ENCODE data around the gene PPIH.
"Not testable (repeated sequence)": the region's sequence is repeated elsewhere in the genome, so short reads cannot be mapped to it uniquely, and the experiment has no call there.

PPIH gene

DNA sequence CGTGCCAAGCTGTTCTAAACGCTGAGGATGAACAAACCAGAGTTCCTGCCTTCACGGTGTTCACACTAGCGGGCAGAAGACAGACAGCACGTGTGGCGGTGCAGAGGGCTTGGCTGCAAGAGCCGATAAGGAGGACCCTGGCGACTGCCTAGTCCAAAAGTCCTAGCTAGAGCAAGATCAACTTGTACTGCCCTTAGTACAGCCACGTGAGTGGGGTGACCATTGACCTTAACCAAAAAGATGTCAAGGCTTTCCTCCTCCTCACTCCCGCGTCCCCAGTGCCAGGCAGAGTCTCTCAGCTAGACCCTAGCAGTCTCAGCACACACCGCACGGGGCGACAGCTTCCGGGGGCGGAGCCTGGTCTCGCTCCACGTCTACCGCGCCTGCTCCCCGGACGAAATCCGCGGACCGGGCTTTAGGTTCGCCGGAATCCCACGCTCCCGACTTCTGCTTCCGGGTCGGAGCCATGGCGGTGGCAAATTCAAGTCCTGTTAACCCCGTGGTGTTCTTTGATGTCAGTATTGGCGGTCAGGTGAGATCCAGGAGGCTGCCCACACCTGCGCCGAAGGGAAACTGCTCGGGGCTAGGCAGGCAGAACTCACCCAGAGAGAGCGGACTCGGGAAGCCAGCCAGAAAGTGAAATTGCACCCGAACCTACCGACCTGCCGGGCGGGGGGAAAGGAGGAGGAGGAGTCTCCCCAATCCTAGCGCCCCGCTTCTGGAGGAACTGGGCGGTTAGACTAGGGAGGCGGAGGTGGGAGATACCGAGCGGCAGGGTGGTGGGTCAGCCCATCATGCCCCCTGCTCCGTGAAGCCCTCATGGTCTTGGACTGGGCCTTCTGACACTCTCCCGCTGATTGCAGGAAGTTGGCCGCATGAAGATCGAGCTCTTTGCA, at the start of gene PPIH:
Gene PPIH, plus strand, starts transcription at position 443 of the 896 bp plus-strand sequence. Its CDS starts 24 bp downstream, at position 467.
- peak; percentile 82 for DNase-seq

DNA sequence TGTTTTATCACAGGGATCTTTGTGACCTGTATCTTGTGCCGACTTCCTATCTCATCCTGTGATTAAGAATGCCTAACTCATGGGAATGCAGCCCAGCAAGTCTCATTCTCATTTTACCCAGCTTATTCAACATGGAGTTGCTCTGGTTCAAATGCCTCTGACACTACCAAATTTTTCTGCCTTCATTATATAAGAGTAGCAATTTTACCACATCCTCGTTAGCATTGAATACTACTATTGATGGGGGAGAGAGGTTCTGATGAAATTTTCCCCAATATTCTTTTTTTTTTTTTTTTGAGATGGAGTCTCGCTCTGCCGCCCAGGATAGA, 44.5 kb upstream of the PPIH start:
- no peak for DNase-seq

DNA sequence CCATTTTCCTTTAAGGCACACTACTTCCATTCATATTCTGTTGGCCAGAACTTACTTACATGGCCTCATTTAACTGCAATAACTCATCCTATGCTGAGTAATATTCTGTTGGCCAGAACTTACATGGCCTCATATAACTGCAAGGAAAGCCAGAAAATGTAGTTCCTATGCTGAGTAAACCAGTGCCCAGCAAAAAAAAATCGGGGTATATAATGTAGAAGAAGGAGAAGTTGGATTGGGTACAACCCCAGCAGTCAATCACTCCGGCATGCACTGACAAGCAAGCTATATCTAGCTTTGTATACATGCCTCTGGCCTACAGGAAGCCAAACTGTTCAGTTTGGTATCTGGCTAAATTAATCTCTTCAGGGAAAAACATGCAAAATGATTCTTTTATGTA, 39.4 kb upstream of the PPIH start:
- DNase-seq = no peak

DNA sequence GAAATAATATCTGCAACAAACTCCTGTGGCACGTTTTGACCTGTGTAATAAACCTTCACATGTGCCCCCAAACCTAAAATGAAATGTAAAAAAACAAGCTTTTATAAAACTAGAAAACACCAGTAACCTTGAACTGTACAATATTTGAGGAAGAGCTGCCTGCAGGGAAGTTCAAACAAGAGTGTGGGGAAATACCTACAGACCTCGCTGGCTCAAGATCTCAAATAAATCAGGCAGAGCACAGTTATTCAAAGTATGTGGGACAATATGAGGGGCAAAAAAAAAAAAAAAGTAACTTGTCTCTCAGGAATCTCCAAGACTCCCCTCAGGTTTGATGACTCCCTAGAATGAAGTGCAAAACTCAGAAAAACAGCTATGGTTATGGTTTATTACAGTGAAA, 37.9 kb upstream of the PPIH start:
- DNase-seq = no peak

DNA sequence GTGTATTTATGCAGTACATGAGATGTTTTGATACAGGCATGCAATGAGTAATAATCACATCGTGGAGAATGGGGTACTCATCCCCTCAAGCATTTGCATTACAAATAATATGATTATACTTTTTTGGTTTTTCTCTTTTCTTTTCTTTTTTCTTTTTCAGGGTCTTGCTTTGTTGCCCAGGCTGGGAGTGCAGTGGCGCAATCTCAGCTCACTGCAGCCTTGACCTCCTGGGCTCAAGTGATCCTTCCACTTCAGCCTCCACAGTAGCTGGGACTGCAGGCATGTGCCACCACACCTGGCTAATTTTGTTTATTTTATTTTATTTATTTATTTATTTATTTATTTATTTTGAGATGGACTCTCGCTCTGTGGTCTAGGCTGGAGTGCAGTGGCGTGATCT, 37.0 kb upstream of the PPIH start:
- not testable (repeated sequence) for DNase-seq

DNA sequence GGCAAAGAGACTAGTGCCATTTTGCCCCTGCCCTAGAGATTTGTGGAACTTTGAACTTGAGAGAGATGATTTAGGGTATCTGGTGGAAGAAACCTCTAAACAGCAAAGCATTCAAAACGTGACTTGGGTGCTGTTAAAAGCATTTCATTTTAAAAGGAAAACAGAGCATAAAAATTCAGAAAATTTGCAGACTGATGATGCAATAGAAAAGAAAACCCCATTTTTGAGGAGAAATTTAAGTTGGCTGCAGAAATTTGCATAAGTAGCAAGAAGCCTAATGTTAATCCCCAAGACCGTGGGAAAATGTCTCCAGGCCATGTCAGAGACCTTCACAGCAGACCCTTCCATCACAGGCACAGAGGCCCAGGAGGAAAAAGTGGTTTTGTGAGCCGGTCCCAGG, 31.0 kb upstream of the PPIH start:
- DNase-seq = not testable (repeated sequence)

DNA sequence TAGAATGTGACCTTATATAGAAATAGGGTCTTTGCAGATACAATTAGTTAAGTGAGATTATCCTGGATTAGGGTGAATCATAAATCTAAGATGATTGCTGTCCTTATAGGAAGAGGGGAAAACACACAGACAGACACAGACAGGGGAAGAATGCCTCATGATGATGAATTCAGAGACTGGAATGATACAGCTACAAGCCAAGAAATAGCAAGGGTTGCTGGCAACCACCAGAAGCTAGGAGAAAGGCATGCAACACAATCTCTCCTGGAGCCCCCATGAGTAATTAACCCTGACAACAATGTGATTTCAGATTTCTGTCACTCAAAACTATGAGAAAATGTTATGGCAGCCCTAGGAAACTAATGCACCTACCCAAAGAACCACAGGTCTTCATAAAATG, 19.1 kb upstream of the PPIH start:
- DNase-seq = no peak

DNA sequence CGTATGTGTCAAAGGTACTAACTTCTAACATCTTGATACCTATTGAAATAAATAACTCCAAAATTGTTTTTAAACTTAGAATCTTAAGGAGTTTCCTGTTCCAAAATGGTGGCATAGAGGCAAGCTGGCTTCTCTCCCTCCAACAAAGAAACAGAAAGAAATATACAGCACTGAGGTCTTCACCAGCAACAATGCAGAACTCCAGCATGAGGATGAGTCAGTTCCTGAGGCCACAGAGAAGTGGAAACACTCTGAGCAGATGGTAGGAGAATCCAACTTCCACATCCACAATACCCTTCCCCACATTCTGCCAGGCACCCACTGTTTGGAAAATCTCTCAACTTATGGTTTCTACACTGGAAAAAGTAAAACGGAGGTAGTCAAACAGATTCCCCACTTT, 12.2 kb upstream of the PPIH start:
- DNase-seq = no peak

DNA sequence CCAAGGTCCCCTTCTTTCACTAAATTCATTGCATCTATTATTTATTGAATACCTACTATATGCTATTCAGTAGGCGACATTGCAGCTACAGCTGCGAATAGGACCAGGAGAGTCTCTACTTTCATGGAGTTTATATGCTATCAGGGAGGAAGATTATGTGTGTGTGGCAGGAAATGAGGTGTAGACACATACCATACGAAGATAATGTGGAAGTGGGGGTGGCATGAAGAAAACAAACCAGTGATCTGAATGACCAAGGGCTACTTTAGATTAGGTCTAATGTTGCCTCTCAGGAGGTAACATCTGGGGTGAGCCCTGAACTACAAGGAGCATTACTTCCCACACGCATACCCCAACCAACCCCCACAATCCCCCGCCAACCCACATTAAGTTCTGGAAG, 1.0 kb upstream of the PPIH start:
- no peak for DNase-seq

DNA sequence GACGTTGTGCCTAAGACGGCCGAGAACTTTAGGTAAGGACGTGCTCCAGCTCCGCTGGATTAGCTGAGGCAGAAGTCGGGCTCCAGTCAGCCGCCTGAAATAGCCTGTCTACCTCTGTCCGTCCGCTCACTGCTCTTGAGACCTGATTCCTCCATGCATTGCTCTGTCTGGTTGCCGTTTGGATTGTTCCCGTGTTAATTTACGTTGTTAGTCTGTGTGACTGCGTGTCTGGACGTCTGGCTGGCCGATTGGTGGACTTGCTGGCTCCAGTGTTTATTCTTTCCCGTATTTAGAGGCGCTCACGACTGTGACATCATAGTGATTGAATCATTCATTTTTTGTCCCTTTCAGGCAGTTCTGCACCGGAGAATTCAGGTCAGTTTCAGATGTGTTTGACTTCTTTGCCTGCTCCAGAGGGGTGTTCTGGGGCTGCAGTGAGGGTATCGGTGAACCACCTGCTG, 684 bp downstream of the PPIH start:
- no peak for DNase-seq

DNA sequence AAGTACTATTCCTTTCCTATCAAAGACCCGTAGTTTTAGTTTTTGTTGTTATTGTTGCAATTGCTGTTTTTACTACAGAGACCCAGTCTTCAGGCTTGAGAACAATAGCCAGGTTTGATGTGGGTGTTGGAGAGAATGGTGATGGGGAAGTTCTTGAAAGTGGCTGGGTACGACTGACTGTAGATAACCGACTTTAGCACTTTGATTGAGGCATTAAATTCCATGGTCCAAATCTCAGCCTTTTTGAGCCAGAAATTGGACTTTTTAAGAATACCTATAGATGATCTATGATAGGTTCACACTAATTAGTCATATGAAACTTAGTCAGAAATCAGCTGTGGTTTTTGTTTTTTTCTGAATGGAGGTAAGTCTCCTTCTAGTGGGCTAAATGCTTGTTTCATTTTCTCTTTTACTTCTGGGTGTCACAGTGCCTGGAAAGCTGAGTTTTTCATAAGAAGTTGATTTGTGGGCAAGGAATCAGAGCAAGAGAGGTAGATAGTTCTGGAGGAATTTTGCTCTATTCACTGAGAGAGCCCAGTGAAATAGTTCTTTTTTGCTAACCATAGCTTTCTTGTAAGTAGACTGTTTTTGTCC, 2.8 kb downstream of the PPIH start:
- DNase-seq = no peak

DNA sequence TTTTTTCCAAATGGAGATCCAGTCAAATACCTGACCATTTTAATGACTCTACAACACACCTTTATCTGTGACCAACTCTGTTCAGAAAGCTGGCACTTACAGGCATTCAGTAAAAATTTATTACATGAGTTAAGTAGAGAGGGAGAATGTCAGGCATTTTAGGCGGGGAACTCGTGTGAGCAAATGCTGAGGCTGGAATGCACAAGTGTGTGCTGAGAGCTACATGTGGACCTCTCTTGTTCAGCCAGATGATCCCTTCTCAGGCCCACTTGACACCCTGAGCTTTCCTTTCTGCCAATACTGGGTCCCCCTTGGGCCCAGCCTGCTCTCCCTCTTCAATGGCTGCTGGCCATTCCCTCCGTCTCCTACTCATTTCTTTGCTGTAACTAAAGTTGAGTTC, 11.7 kb downstream of the PPIH start:
- DNase-seq = no peak

DNA sequence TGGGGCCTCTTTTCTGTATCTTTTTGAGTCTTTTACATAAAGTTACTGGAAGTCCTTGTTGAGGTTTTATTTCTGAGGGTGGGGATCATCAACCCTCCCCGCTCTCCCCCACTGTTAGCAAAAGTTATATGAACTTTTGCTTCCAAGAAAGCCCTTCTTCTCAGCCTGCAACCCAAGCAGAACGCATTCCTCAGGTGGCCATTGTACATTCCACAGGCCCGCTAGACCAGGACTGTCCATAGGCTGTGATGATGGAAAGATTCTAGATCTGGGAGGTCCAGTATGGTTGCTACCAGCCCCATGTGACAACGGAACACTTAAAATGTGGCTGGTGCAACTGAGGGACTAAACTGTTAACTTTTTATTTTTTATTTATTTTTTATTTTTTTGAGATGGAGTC, 12.2 kb downstream of the PPIH start:
- no peak for DNase-seq

DNA sequence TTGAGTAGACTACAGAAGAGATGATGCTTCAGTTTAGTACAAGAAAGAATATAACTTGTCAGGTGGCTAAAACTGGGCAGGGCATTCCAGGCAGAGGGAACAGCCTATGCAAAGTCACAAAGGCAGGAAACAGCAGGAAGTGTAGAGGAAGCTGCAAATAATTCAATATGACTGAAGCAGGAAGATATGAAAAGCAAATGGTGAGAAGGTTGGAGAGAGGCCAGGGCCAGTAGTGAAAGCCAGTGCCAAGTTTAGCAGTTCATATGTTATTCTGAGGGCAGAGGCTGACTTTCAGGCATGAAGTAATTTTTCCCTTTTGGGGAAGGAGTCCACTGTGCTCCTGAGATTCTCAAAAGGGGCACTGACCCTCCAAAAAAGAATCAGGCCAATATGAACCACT, 16.0 kb downstream of the PPIH start:
- no peak for DNase-seq

DNA sequence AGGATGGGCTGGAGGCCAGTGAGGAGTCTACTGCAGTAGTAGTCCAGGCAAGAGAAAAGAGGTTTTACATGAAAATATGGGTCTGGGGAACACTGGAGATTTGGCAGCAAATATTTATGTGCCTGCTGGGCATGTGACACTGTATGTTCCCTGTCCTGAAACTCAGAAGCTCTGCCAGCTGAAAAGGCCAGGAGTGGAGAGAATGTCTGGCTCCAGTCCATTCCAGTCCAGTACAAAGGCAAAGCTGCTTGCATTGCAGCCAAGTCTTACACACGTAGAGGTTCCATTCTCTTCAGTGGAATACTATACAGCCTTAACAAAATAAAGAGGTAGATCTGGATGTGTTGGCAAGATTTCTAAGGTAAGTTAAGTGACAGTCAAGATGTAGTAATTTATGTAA, 16.5 kb downstream of the PPIH start:
- DNase-seq = no peak

DNA sequence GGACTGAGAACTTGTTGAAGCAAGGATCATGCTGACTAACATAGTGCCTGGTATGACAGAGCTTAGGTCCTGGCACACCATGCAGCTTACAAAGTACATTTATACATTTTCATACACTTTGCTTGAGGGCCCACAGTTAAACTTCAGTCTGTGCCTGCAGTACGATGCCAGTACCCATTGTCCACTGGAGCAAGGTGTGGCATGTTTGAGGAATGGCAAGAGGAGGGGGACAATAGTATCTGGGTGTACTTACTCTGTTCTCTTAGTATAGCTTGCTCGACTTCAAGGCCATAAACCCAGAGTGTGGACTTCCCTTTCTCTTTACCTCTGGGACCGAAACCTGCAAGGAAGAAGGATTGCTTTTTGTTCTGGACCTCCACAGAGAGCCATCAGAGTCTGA, 17.2 kb downstream of the PPIH start:
- no peak for DNase-seq

DNA sequence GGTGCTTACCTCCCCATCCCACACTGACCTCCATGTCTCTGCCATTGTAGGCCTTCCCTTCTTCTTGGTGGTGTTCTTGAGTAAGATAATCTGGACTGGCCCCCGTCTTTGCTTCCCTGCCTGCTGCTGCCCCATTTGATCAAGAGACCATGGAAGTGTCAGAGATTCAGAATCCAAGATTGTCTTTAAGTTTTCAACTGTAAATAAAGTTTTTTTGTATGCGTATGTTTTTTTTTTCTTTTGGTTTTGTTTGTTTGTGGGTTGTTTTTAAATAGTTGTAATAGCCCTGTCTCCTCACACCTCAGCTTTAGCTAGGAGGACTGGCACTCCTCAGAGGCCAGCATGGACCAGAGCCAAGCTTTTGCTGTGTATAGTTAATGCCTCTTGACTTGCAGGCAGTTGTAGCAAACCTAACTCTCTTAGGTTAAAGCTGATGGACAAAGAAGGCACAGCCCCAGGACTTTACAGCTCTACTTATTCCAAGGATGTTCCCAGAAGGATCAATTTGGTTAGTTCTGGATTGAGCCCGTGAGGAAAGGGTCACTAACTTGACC, 18.4 kb downstream of the PPIH start:
- DNase-seq = no peak

DNA sequence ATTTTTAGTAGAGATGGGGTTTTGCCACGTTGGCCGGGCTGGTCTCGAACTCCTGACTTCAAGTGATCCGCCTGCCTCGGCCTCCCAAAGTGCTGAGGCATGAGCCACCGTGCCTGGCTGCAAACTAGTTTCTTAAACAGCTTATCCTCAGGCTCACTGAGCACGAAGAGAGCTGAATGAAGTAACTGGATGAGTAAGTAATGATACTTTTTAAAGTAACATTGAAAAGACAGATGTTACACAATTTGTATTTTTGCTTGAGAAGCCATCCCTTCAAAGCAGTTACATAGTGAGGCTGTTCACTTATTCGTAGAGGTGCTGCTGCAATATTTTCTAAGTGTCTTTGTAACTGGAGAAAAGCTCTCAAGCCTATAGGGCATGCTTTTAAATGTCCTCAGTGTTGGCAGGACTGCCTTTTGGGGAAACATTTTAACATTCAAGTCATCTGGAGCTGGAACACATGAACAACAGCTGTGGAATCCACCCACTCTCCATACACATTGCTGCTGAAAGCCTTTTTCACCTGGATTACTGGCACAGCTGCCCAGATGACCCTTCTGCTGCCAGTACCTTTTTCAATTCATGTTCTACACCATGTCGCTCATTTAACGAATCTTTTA, 21.3 kb downstream of the PPIH start:
- DNase-seq = no peak

DNA sequence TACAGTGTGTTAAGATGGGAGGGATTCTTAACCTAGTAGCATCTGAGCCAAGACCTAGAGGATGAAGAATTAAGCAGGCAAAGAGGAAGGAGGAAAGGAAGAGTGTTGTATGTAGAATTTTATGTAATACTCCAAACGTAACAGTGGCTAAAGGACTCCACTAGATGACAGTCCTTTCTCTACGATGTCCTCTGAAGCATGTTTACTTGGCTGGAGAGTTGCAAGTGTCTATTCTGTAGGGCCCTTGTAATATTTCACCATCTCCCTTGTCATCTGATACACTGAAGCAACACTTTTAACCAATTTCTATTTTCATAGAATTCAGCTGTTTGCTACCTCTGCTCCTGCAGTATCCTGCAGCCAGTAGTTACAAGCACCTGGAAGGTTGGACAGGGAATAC, 21.8 kb downstream of the PPIH start:
- DNase-seq = no peak

DNA sequence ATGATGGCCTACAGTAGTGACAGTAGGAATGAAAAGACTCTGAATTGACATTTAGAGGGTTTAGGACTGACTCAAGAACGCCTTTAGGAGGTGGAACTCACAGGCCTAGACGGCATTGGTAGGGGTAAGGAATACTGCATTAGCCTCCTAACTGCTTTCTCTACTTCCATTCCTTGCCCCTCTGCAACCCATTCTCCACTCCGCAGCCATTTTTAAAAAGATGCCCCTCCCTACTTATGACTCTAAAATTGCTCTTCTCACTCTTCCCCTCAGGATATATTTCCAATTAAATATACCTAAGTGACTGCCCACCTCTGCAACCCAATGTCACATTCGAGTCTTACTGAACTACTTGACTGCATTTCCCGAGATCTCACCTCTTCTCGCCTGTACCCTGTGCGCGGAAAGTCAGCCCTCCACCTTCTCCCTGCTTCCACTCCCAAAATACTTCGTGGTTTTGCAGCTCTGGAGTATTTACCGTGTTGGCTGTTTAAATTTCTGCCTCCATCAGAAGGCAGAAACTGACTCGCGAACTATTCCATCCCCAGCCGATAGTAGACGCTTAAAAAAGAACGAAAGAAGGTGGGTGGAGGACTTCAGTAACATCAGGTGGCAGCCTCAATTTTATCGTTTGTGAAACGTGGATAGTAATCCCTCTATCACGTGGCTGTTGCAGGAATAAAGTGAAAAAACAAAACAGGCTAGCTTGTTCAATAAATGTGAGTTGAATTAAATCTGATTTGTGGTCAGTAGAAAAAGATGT, 22.9 kb downstream of the PPIH start:
- DNase-seq = no peak

DNA sequence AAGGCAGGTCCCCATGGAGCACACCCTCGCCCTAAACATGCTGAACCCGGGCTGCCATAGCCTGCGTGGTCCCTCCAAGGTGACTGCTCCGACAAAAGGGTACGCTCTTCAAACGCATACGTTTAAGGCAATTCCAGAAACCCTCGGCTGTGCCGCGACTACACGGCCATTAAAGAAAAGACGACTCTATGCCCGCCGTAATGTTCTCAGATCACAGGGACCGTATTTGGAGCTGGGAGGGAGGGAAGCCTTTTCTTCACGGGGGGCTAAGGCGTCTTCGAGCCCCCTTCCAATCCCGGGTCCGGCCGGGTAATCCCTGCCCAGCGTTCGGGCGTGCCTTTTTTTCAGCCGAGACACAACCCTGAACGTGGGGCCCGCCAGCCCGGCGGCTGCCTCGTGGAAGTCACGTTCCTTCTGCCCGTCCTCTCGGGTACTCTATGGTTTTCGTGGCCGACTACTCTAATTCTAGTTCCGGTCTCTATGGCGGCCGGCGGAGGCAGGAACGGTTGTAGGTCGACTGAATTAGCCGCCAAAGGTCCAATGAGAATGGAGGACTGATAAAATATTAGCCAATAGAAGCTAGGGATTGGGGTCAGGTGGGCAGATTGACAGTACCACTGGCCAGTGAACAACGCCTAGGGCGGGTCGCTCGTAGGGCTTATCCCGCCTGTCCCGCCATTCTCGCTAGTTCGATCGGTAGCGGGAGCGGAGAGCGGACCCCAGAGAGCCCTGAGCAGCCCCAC, 23.7 kb downstream of the PPIH start, which contains the start of gene YBX1:
Gene YBX1, plus strand, starts transcription at position 678 of the 743 bp plus-strand sequence. CDS start 148 bp downstream, outside the sequence.
- DNase-seq = peak; percentile 98

DNA sequence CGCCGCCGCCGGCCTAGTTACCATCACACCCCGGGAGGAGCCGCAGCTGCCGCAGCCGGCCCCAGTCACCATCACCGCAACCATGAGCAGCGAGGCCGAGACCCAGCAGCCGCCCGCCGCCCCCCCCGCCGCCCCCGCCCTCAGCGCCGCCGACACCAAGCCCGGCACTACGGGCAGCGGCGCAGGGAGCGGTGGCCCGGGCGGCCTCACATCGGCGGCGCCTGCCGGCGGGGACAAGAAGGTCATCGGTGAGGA, 24.2 kb downstream of the PPIH start:
- not testable (repeated sequence) for DNase-seq
